HCT116 (cell line): ENCODE data around the gene CLCF1. TPM values are rescaled to one million over a fixed set of nuclear protein-coding genes. Genes with fewer than 3 reads are reported as not detected.

Experiments used
- ATAC-seq: fragments of 200-7000 bp; cut with Tn5 transposase; 2 replicates; pipeline ENCODE4 v1.9.1; 2020; ENCODE audit warnings: mild to moderate bottlenecking, moderate library complexity
- BruUV-seq: library from RNA; stranded (reverse); fragments of 400-500 nt; replicated peaks from 2 replicates; lab custom pipeline; 2021; lab: Mats Ljungman, UMichigan
- CTCF ChIA-PET: fragments of 300-600 bp; sonication (Branson Sonifier 250); formaldehyde crosslinking; loops from one replicate; lab custom pipeline; 2021; ENCODE audit warnings: antibody characterized with exemption; lab: Charles Lee
- POLR2A ChIA-PET: fragments of 300-600, 350-600 bp; sonication (Branson Sonifier 250); formaldehyde crosslinking; loops from one replicate; lab custom pipeline; 2021; ENCODE audit warnings: antibody characterized with exemption; lab: Charles Lee
- RAD21 ChIA-PET, 2 experiments: fragments of 300-600 bp; sonication (Branson Sonifier 250); formaldehyde crosslinking; loops; one replicate each; lab custom pipeline; 2023; ENCODE audit warnings: low total read pairs in 2 of 2; ENCODE audit not compliant: uncharacterized antibody in 2 of 2, unreplicated experiment in 2 of 2, low non-redundant PET in 1 of 2; lab: Charles Lee
- DNase-seq: peaks from one replicate; pipeline ENCODE4 v3.0.0-alpha.2; 2010; ENCODE audit warnings: low read depth, low spot score
- H2AFZ ChIP-seq: fragments of 200-600 bp; shearing (Covaris generic), sonication (generic); 2 replicates; pipeline ENCODE4 v1.6.1; 2017; ENCODE audit warnings: low read depth, mixed run types, mixed read lengths, antibody characterized with exemption, low read length; ENCODE audit not compliant: poor library complexity, severe bottlenecking
- H3K27ac ChIP-seq: 2 replicates; pipeline ENCODE4 v1.5.1; 2012; ENCODE audit warnings: low read depth, low read length
- H3K27me3 ChIP-seq: fragments of 200-600 bp; sonication (generic); 2 replicates; pipeline ENCODE4 v1.6.1; 2016; ENCODE audit warnings: mixed run types, low read length, mixed read lengths; ENCODE audit not compliant: insufficient read depth
- H3K36me3 ChIP-seq, 2 experiments: fragments of 200-500 bp in 1 of 2; fragments of 200-600 bp in 1 of 2; sonication (Bioruptor generic) in 1 of 2; sonication (generic) in 1 of 2; 2 replicates each; pipeline versions ENCODE4 v1.5.1 to v1.6.1; 2014 to 2016; ENCODE audit warnings: low read length in 2 of 2, inconsistent platforms in 1 of 2, mixed read lengths in 1 of 2, mixed run types in 1 of 2; ENCODE audit not compliant: insufficient read depth in 2 of 2, control insufficient read depth in 1 of 2
- H3K4me1 ChIP-seq, 2 experiments: fragments of 200-600 bp in 1 of 2; sonication (generic) in 1 of 2; 2 replicates each; pipeline versions ENCODE4 v1.5.1 to v1.6.1; 2012 to 2017; ENCODE audit warnings: low read length in 2 of 2, inconsistent platforms in 1 of 2, mild to moderate bottlenecking in 1 of 2, mixed read lengths in 1 of 2, mixed run types in 1 of 2, moderate library complexity in 1 of 2; ENCODE audit not compliant: insufficient read depth in 2 of 2, control insufficient read depth in 1 of 2
- H3K4me2 ChIP-seq: fragments of 200-600 bp; sonication (generic); 2 replicates; pipeline ENCODE4 v1.6.1; 2017; ENCODE audit warnings: mixed run types, low read length, mixed read lengths
- H3K4me3 ChIP-seq, 2 experiments: fragments of 200-600 bp in 1 of 2; sonication (generic) in 1 of 2; replicated peaks in 1 of 2; 2 replicates each; pipeline ENCODE4 v1.5.1; 2011 to 2016; ENCODE audit warnings: low read length in 2 of 2, control low read depth in 1 of 2, low read depth in 1 of 2, mild to moderate bottlenecking in 1 of 2, mixed read lengths in 1 of 2, mixed run types in 1 of 2
- H3K79me2 ChIP-seq: fragments of 200-600 bp; sonication (generic); 2 replicates; pipeline ENCODE4 v1.6.1; 2017; ENCODE audit warnings: mild to moderate bottlenecking, mixed run types, low read length, moderate library complexity, mixed read lengths; ENCODE audit not compliant: insufficient read depth
- H3K9ac ChIP-seq: fragments of 200-600 bp; sonication (generic); 2 replicates; pipeline ENCODE4 v1.6.1; 2016; ENCODE audit warnings: low read length, mixed read lengths
- H3K9me2 ChIP-seq: fragments of 200-600 bp; sonication (generic), shearing (Covaris generic); 2 replicates; pipeline ENCODE4 v1.6.1; 2017; ENCODE audit warnings: mixed run types, mild to moderate bottlenecking, moderate library complexity; ENCODE audit not compliant: insufficient read depth
- H3K9me3 ChIP-seq, 2 experiments: fragments of 200-500 bp in 1 of 2; fragments of 200-600 bp in 1 of 2; sonication (Bioruptor generic) in 1 of 2; sonication (generic) in 1 of 2; 2 replicates each; pipeline ENCODE4 v1.6.1; 2014 to 2017; ENCODE audit warnings: low read length in 2 of 2, mixed read lengths in 2 of 2, inconsistent platforms in 1 of 2, low read depth in 1 of 2, mild to moderate bottlenecking in 1 of 2, mixed run types in 1 of 2, moderate library complexity in 1 of 2; ENCODE audit not compliant: control insufficient read depth in 1 of 2, insufficient read depth in 1 of 2
- H4K20me1 ChIP-seq: fragments of 200-600 bp; sonication (generic), shearing (Covaris generic); 2 replicates; pipeline ENCODE4 v1.6.1; 2017; ENCODE audit warnings: mixed run types, mild to moderate bottlenecking, moderate library complexity; ENCODE audit not compliant: insufficient read depth
- ATF3 ChIP-seq: IDR thresholded peaks from 2 replicates; pipeline ENCODE4 v1.6.1; 2012
- CBX3 ChIP-seq: IDR thresholded peaks from 2 replicates; pipeline ENCODE4 v1.6.1; 2012; ENCODE audit warnings: low read depth
- EZH2 ChIP-seq: fragments of 200-600 bp; sonication (generic); IDR thresholded peaks from 2 replicates; pipeline ENCODE4 v1.6.1; 2017; ENCODE audit warnings: antibody characterized with exemption, mixed run types
- EZH2phosphoT487 ChIP-seq: fragments of 200-600 bp; IDR thresholded peaks from 2 replicates; pipeline ENCODE4 v1.6.1; 2018; ENCODE audit warnings: antibody characterized with exemption, borderline replicate concordance
- POLR2A ChIP-seq: IDR thresholded peaks from 2 replicates; pipeline ENCODE4 v1.7.0; 2011; ENCODE audit warnings: borderline replicate concordance; ENCODE audit not compliant: insufficient read depth, insufficient read length; ENCODE audit errors: extremely low read depth
- RAD21 ChIP-seq: IDR thresholded peaks from 2 replicates; pipeline ENCODE4 v1.6.1; 2012; ENCODE audit warnings: low read depth, mild to moderate bottlenecking
- SIN3A ChIP-seq: IDR thresholded peaks from 2 replicates; pipeline ENCODE4 v1.6.1; 2012; ENCODE audit warnings: low read depth
- SP1 ChIP-seq: IDR thresholded peaks from 2 replicates; pipeline ENCODE4 v1.6.1; 2012; ENCODE audit warnings: low read depth
- SRF ChIP-seq: IDR thresholded peaks from 2 replicates; pipeline ENCODE4 v1.6.1; 2012; ENCODE audit warnings: low read depth
- YY1 ChIP-seq: IDR thresholded peaks from 2 replicates; pipeline ENCODE4 v1.6.1; 2011; ENCODE audit warnings: low read length, low read depth, moderate library complexity, mild to moderate bottlenecking; ENCODE audit not compliant: insufficient replicate concordance; ENCODE audit errors: extremely low read depth
- ZBTB33 ChIP-seq: IDR thresholded peaks from 2 replicates; pipeline ENCODE4 v1.6.1; 2011; ENCODE audit warnings: mild to moderate bottlenecking, low read length, moderate library complexity; ENCODE audit not compliant: insufficient replicate concordance; ENCODE audit errors: extremely low read depth
- ZNF274 ChIP-seq: fragments of 200-500 bp; sonication (Bioruptor generic); IDR thresholded peaks from 2 replicates; pipeline ENCODE4 v1.6.1; 2014; ENCODE audit warnings: mild to moderate bottlenecking, low read depth, low read length, inconsistent platforms
- intact Hi-C: fragments of 100-400 bp; cut with micrococcal nuclease; formaldehyde crosslinking; loops from 2 replicates; pipeline ENCODE4 v1.10.0; 2022
- total RNA-seq: library from RNA; stranded (reverse); gene quantifications from one replicate; pipeline ENCODE4 v1.2.1, GENCODE V29; 2021; ENCODE audit not compliant: unreplicated experiment
- TF ChIP-seq, protein P1 (sequence below): IDR thresholded peaks from 2 replicates; pipeline ENCODE4 v1.6.1; 2012; ENCODE audit warnings: low read depth

The CLCF1 gene
- total RNA-seq, 1 experiment from 2014 or later = 12.2 TPM

DNA sequence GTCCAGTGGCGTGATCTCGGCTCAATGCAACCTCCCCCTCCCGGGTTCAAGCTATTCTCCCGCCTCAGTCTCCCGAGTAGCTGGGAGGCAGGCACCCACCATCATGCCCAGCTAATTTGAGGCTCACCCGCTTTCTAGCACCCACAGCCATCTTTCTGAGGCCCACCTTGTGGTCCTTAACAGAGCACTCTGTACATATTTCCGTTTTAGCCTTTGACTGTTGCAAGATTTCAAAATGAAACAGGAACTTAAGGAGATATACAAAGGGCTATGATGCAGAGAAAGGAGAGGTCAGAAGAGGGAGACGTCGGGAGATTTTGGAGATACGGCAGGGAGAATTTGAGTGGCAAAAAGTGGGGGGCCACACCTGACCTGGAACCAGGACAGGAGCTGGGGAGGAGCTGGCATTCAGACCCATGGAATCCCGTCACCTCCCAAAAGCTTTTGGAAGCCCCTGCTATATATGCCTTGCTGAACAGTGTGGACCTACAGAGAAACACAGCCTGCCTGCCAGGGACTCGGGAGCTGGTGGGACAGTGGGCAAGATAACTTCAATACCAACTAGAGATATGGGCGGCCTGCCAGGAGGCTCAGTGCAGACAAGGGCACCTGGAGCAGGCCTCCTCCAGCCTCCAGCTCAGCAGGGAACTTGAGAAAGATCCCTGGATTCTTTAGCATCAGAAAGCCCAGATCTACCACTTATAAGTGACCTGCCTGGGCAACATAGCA, 8.0 kb upstream of the CLCF1 start:
- ChIA-PET POLR2A (interaction anchor here (0.6 to 15.1 kb wide), 6 partner anchors 10 to 99 kb away, joined by 3 to 210 read pairs (median 4); partner anchors contain the start of genes POLD4 and RAD9A), RAD21 (interaction anchor here (0.5 to 5.0 kb wide), 13 partner anchors 7 to 120 kb away, joined by 3 to 76 read pairs (median 8); partner anchors contain the start of gene POLD4 (in 1 of the 2)), CTCF (interaction anchor here (0.7 to 15.5 kb wide), 19 partner anchors 8 to 686 kb away, joined by 3 to 456 read pairs (median 5); partner anchors contain the start of genes CLCF1, GRK2, POLD4 and PPP1CA)
- no TSS peak for BruUV-seq
- no peaks in the 10 kb centered on the region for H4K20me1 ChIP-seq
- H3K9me3 ChIP-seq = no peaks in the 10 kb centered on the region
- no peak overlapping the region for H3K4me3 ChIP-seq
- no peaks in the 10 kb centered on the region for H3K9me2 ChIP-seq
- H3K4me1 ChIP-seq = peaks cover 65 to 75% of the 10 kb centered on the region in 2 experiments
- H3K79me2 ChIP-seq = no peaks in the 10 kb centered on the region
- no peak for TF ChIP-seq SP1
- TF ChIP-seq ZBTB33 = no peak
- TF ChIP-seq EZH2phosphoT487 = no peak
- TF ChIP-seq SRF = no peak
- no peak for TF ChIP-seq ZNF274
- no peak for TF ChIP-seq SIN3A
- TF ChIP-seq RAD21 = no peak
- no peak for TF ChIP-seq ATF3
- no peak for TF ChIP-seq YY1
- TF ChIP-seq POLR2A = no peak
- no peak for TF ChIP-seq CBX3
- no peak for TF ChIP-seq EZH2
- TF ChIP-seq, protein P1, sequence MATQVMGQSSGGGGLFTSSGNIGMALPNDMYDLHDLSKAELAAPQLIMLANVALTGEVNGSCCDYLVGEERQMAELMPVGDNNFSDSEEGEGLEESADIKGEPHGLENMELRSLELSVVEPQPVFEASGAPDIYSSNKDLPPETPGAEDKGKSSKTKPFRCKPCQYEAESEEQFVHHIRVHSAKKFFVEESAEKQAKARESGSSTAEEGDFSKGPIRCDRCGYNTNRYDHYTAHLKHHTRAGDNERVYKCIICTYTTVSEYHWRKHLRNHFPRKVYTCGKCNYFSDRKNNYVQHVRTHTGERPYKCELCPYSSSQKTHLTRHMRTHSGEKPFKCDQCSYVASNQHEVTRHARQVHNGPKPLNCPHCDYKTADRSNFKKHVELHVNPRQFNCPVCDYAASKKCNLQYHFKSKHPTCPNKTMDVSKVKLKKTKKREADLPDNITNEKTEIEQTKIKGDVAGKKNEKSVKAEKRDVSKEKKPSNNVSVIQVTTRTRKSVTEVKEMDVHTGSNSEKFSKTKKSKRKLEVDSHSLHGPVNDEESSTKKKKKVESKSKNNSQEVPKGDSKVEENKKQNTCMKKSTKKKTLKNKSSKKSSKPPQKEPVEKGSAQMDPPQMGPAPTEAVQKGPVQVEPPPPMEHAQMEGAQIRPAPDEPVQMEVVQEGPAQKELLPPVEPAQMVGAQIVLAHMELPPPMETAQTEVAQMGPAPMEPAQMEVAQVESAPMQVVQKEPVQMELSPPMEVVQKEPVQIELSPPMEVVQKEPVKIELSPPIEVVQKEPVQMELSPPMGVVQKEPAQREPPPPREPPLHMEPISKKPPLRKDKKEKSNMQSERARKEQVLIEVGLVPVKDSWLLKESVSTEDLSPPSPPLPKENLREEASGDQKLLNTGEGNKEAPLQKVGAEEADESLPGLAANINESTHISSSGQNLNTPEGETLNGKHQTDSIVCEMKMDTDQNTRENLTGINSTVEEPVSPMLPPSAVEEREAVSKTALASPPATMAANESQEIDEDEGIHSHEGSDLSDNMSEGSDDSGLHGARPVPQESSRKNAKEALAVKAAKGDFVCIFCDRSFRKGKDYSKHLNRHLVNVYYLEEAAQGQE = no peak
- TF ChIP-seq, all 23 proteins: peak for 0
- intact Hi-C loops = no loop called here
- Histone ChIP-seq H3K27ac (peak overlapping the region; percentile 8; the same call in 1 of the 2 replicates), H3K4me2 (peak overlapping the region; percentile 43), H3K36me3 (no peaks in the 10 kb centered on the region), H2AFZ (no peak overlapping the region), H3K9ac (peak overlapping the region; percentile 36), H3K27me3 (no peaks in the 10 kb centered on the region)
- DNase-seq (no peak), ATAC-seq (no peak)
